ENCODE data around the gene RALGDS.

DNA sequence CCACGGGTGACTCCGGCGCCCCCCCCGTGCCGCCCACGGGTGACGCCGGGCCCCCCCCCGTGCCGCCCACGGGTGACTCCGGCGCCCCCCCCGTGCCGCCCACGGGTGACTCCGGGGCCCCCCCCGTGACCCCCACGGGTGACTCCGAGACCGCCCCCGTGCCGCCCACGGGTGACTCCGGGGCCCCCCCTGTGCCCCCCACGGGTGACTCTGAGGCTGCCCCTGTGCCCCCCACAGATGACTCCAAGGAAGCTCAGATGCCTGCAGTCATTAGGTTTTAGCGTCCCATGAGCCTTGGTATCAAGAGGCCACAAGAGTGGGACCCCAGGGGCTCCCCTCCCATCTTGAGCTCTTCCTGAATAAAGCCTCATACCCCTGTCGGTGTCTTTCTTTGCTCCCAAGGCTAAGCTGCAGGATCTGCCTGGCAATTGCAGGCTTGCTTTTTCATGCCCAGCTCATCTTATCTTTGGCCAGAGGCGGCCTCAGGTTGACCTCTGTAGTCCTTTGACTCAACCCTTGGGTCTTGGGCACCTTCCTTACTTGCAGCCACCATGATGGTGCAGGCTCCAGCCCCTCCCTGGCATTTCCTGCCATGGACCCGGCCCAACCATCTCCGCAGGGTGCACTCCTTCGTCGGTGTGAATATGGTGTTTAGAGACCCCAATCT lies 49.4 kb downstream of the RALGDS start:
- TF ChIP-seq, protein P1, sequence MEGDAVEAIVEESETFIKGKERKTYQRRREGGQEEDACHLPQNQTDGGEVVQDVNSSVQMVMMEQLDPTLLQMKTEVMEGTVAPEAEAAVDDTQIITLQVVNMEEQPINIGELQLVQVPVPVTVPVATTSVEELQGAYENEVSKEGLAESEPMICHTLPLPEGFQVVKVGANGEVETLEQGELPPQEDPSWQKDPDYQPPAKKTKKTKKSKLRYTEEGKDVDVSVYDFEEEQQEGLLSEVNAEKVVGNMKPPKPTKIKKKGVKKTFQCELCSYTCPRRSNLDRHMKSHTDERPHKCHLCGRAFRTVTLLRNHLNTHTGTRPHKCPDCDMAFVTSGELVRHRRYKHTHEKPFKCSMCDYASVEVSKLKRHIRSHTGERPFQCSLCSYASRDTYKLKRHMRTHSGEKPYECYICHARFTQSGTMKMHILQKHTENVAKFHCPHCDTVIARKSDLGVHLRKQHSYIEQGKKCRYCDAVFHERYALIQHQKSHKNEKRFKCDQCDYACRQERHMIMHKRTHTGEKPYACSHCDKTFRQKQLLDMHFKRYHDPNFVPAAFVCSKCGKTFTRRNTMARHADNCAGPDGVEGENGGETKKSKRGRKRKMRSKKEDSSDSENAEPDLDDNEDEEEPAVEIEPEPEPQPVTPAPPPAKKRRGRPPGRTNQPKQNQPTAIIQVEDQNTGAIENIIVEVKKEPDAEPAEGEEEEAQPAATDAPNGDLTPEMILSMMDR (optimal IDR thresholded peaks at IDR 0.05 in 1 of 3, IDR thresholded peaks at IDR 0.05 in 1 of 3, conservative IDR thresholded peaks at IDR 0.05 in 1 of 3; ENCODE audit: extremely low read depth in 1 of 3, insufficient read depth in 2 of 3, low read length in 3 of 3) = no peak
- no peak for TF ChIP-seq EZH2 (IDR thresholded peaks at IDR 0.05; ENCODE audit: low read length)
